ENCODE results near the gene OGA. TPM values are rescaled to one million over a fixed set of nuclear protein-coding genes. Genes with fewer than 3 reads are reported as not detected.

The OGA gene
- total RNA-seq, 4 donors from 2014 or later, result 160 to 233 (median 190) TPM

GRCh38 chr10:101840741-101841453, 22.7 kb upstream of the OGA start:
- TF ChIP-seq CTCF (IDR thresholded peaks at IDR 0.05; ENCODE audit: low read depth), result no peak

- TF ChIP-seq CTCF (IDR thresholded peaks at IDR 0.05; ENCODE audit: low read depth), result no peak
These were observed 21.9 kb upstream of the OGA start for GRCh38 chr10:101840102-101840684.

- no peak for TF ChIP-seq CTCF (IDR thresholded peaks at IDR 0.05; ENCODE audit: low read depth)
These were observed 21.3 kb upstream of the OGA start for GRCh38 chr10:101839416-101840063.

- TF ChIP-seq CTCF (IDR thresholded peaks at IDR 0.05; ENCODE audit: low read depth), result no peak
These were observed 20.8 kb upstream of the OGA start for GRCh38 chr10:101839002-101839401.

- TF ChIP-seq CTCF (IDR thresholded peaks at IDR 0.05; ENCODE audit: low read depth), result no peak
These were observed 20.2 kb upstream of the OGA start for GRCh38 chr10:101838416-101838970.

GRCh38 chr10:101837748-101838147, 19.5 kb upstream of the OGA start:
- TF ChIP-seq CTCF (IDR thresholded peaks at IDR 0.05; ENCODE audit: low read depth), result no peak

- TF ChIP-seq CTCF (IDR thresholded peaks at IDR 0.05; ENCODE audit: low read depth), result no peak
These were observed 17.1 kb upstream of the OGA start for GRCh38 chr10:101835362-101835761.
